HG03442 (cell line): ENCODE results near the gene NR6A1.

ENCODE experiments used
- ATAC-seq: cut with Tn5 transposase; IDR thresholded peaks from one replicate; pipeline ENCODE4 v1.9.1; 2021; ENCODE audit warnings: mild to moderate bottlenecking, moderate library complexity; ENCODE audit not compliant: unreplicated experiment

NR6A1 gene

GRCh38 chr9:124797343-124798103 is 26.4 kb upstream of the NR6A1 start:
- no peak for ATAC-seq

- ATAC-seq = no peak
Measured at GRCh38 chr9:124795881-124796431, 24.8 kb upstream of the NR6A1 start.

- no peak for ATAC-seq
Measured at GRCh38 chr9:124794902-124795491, 23.9 kb upstream of the NR6A1 start.

DNA sequence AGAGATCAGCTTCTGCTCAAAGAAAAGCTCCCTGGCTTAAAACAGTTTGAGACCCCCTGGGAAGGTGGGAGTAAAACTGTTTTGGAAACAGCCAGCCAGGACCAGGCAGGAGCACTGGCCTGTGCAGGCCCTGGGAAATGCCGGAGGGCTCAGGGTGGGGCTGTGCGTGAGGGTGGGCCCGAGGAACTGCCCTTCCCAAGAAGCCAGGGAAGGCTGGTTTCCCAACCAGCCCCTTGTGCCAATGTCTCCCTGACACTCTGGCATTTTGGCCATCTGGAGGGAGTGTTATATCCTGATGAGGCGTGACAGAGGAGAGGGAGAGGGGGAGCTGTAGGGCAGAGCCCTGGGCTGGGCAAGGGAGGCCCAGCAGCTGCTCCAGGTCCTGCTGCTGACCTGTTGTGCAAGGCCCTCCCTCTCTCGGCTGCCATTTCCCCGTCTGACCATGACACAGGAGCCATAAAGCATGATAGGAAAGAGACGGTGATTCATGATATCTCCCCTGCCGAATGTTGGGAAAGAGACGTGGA is 22.0 kb upstream of the NR6A1 start:
- no peak for ATAC-seq

DNA sequence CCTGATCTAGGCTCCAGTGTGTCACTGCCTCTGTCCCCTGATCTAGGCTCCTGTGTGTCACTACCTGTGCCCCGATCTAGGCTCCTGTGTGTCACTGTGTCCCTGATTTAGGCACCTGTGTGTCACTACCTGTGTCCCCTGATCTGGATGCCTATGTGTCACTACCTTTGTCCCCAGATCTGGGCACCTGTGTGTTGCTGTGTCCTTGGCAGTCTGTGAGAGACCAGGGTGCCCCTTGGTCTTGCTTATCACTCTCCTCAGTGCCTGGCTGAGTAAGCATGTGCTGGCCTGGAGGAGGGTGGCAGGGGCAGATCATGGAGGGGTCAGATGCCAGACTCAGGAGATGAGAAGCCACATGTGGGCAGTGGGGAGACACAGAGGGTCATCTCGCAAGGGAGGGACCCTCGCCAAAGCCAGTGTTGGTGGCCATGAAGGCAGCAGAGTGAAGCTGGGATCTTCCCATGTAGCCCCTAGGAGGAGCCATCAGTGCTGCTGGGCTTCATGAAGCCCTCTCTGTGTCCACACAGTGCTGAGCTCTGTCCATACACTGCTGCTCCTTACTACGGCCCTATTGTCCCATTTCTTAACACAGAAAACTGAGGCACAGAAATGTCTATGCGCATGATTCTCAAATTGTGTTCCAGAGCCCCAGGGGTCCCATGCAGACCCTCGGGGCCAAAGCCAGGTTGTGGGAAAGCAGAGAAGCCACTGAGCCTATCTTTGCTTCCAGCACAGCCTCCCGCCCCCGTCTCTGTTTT is 21.3 kb upstream of the NR6A1 start:
- no peak for ATAC-seq

GRCh38 chr9:124790801-124791505 is 19.8 kb upstream of the NR6A1 start:
- ATAC-seq = no peak

- no peak for ATAC-seq
Measured at GRCh38 chr9:124790301-124790700, 19.2 kb upstream of the NR6A1 start.

DNA sequence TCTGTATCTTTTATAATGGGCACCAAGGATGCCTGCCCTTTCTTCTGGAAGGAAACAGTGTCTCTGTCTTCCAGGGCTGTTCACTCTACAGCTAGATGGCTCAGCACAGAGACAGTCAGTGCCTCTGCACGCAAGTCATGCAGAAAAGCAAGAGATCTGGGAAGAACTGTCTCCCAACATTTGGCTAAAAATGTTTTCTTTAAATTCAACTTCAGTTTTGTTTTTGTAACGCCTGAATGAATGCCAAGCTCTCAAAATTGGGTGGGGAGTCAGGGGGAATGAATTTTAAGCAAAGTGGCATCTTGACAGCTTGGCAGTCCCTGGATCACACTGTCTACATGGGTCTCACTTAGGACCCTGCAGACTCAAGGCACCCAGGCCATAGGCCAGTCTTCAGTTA is 18.4 kb upstream of the NR6A1 start:
- ATAC-seq = no peak

GRCh38 chr9:124788542-124789217 is 17.6 kb upstream of the NR6A1 start:
- no peak for ATAC-seq

DNA sequence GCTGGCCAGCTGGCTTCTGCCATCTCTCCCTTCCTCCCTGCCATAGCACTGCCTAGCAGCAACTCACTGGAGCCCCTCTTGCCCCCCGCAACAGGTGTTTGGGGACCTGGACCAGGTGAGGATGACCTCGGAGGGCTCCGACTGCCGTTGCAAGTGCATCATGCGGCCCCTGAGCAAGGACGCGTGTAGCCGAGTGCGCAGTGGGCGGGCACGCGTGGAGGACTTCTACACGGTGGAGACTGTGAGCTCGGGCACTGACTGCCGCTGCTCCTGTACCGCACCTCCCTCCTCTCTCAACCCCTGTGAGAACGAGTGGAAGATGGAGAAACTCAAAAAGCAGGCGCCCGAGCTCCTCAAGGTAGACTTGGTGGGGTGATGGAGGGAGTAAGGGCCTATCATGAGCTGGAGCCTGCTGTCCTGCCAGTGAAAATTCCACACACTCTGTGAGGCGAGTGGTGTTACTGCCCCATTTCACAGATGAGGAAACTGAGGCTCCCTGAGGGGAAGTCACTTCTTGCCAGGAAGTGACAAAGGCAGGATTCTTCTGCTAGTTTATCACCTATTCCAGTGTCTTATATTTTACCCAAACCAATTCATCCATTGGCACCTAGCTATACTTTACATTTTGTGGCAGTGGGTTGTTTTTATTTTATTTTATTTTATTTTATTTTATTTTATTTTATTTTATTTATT is 15.9 kb upstream of the NR6A1 start:
- no peak for ATAC-seq

- ATAC-seq = no peak
Measured at GRCh38 chr9:124784509-124784908, 13.4 kb upstream of the NR6A1 start.

DNA sequence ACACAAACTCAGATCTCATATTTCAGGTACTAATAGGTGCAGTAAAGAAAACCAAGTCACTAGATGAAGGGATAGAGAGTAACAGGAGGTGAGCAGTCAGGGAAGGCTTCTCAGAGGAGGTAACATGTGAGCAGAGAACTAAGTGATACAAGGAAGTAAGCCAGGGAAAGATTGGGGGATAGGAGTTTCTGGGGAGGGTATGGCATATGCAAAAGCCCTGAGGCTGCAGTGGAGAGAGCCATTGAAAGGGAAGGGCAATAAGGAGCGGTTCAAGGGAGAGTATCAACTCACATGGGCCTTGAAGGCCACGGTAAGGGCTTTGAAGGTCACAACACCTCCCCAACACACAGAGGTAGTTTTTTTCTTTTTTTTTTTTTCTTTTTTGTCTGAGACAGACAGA is 12.7 kb upstream of the NR6A1 start:
- ATAC-seq = no peak

- no peak for ATAC-seq
Measured at GRCh38 chr9:124782661-124783574, 11.8 kb upstream of the NR6A1 start.

DNA sequence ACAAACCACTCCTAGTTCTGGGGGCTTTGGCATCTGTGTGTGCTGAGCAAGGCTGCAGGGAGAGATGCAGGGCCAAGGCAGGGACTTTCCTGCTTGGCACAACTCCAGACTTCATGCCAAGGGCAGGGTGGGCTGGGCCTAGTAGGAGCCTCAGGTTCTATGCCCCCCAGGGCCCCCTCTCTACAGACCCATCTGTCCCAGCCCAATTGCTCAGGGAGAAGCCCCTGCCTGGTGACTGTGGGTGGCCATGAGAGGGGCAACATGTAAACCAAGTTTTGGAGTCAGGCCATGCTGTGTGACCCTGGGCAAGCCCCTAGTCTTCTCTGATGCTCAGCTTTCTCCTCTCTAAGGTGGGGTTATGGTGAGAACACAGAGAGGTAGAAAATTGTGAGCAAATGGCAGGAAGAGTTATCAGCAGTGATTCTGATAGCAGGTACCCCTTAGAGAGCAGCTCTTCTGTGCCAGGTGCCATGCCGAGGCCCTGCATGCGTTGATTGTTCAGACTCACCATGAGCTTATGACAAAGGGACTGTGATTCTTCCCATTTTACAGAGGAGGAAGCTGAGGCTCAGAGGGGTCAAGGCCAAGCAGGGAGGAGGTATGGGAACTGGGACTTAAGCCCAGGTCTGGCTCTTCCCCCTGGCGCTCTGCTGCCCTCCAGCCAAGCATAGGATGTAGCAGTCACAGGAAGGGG is 11.0 kb upstream of the NR6A1 start:
- ATAC-seq = no peak

DNA sequence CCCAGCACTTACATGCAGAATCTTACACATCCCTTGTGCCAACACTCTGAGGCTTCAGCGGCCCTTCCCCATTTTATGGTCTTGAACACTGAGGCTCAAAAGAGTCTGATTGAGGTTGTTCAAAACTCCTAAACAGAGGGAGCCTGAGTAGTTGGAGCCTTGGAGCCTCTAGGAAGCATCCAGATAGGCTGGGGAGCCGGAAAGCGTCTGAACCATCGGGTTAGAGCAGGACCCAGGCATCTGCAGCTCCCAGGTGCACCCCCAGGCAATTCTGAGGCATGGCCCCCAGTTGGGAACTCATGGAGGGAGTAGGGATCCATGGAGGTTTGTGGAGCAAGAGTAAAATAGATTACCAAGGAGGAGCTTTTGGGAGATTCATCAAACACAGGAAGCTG is 9.6 kb upstream of the NR6A1 start:
- no peak for ATAC-seq

- ATAC-seq = no peak
Measured at GRCh38 chr9:124780060-124780756, 9.1 kb upstream of the NR6A1 start.

DNA sequence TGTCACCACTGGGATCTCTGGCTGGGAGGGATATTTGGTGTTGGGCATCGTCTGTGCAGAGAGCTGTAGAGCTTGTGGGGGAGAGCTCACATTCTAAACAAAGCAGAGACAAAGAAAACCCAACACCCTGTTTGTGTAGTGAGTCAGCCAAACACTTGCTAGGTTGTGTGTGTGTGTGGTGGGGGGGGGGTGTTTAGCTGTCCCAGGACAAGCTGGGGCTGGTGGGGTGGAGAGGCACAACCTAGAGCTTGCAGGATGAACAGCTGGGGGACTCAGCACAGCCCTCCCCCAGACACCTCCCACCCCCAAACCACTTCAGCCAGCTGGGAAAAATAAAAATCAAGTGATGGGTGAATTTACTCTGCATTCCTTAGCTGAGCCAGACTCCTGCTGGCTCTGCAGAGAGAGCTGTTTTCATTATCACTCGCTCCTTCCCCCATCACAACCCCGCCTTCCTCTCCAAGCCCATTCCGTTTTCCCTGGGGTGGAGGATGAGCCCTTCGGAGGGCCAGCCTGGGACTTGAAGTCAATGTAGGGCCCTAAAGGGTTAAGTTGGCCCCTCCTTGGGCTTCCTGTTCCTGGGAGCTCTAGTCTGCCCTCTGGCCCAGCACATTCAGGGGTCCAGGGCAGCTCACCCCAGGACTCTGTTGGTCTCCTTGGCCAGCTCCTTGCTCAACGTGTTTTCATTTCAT is 8.4 kb upstream of the NR6A1 start:
- ATAC-seq = no peak
